HG03280 (cell line): Measurements from ENCODE around the gene RRH.
"Not testable (repeated sequence)": the region's sequence is repeated elsewhere in the genome, so short reads cannot be mapped to it uniquely, and the experiment has no call there.

Experiments
- ATAC-seq: cut with Tn5 transposase; IDR thresholded peaks from one replicate; pipeline ENCODE4 v1.9.1; 2021; ENCODE audit warnings: mild to moderate bottlenecking, moderate library complexity; ENCODE audit not compliant: unreplicated experiment

The RRH gene

GRCh38 chr4:109827672-109828071 is at the start of gene RRH:
RRH (plus strand) TSS chr4:109827972; CDS start chr4:109828028, 56 bp downstream.
- ATAC-seq: no peak

GRCh38 chr4:109782092-109782491 is 45.7 kb upstream of the RRH start:
- ATAC-seq: not testable (repeated sequence)

GRCh38 chr4:109786846-109787245 is 40.9 kb upstream of the RRH start:
- no peak for ATAC-seq

GRCh38 chr4:109787807-109788206 is 40.0 kb upstream of the RRH start:
- no peak for ATAC-seq

- ATAC-seq: no peak
Measured at GRCh38 chr4:109795059-109795458, 32.7 kb upstream of the RRH start.

GRCh38 chr4:109798866-109799265 is 28.9 kb upstream of the RRH start:
- ATAC-seq: no peak

- ATAC-seq: no peak
Measured at GRCh38 chr4:109801099-109801789, 26.5 kb upstream of the RRH start.

- no peak for ATAC-seq
Measured at GRCh38 chr4:109801895-109802319, 25.9 kb upstream of the RRH start, which contains the start of gene CFI. CFI (minus strand) TSS chr4:109801999; CDS start chr4:109801971, 28 bp downstream.

GRCh38 chr4:109803924-109804571 is 23.7 kb upstream of the RRH start:
- ATAC-seq: no peak

GRCh38 chr4:109809655-109810054 is 18.1 kb upstream of the RRH start:
- no peak for ATAC-seq

GRCh38 chr4:109810552-109811387 is 17.0 kb upstream of the RRH start:
- ATAC-seq: no peak

- no peak for ATAC-seq
Measured at GRCh38 chr4:109811707-109812106, 16.1 kb upstream of the RRH start.

- peak; percentile 99 for ATAC-seq
Measured at GRCh38 chr4:109815151-109816081, 12.4 kb upstream of the RRH start, which contains the start of gene GAR1. GAR1 (plus strand) TSS chr4:109815762; CDS start chr4:109816165, 403 bp downstream.

- no peak for ATAC-seq
Measured at GRCh38 chr4:109816082-109816442, 11.7 kb upstream of the RRH start.

GRCh38 chr4:109816894-109817293 is 10.9 kb upstream of the RRH start:
- ATAC-seq: no peak

- no peak for ATAC-seq
Measured at GRCh38 chr4:109818268-109818667, 9.5 kb upstream of the RRH start.

- ATAC-seq: no peak
Measured at GRCh38 chr4:109820563-109820962, 7.2 kb upstream of the RRH start.

GRCh38 chr4:109821185-109821584 is 6.6 kb upstream of the RRH start:
- no peak for ATAC-seq

GRCh38 chr4:109826719-109827118 is 1.1 kb upstream of the RRH start:
- ATAC-seq: peak; percentile 70

- ATAC-seq: no peak
Measured at GRCh38 chr4:109833756-109834155, 6.0 kb downstream of the RRH start.
